Skeletal muscle tissue (tissue), 4 donors: Measurements from ENCODE around the gene RESF1. TPM values are rescaled to one million over a fixed set of nuclear protein-coding genes. Genes with fewer than 3 reads are reported as not detected.

ENCODE experiments used
- H3K27ac ChIP-seq: one replicate; pipeline ENCODE4 v1.7.0; 2013; ENCODE audit warnings: mild to moderate bottlenecking, low read depth, low read length, inconsistent platforms
- H3K27me3 ChIP-seq, 3 donors: one replicate each; pipeline ENCODE4 v1.7.0; 2013; ENCODE audit warnings: low read length in 3 of 3; ENCODE audit not compliant: control insufficient read depth in 3 of 3, insufficient read depth in 3 of 3
- H3K36me3 ChIP-seq, 3 donors: one replicate each; pipeline ENCODE4 v1.7.0; 2013; ENCODE audit warnings: low read length in 3 of 3; ENCODE audit not compliant: control insufficient read depth in 3 of 3, insufficient read depth in 3 of 3
- H3K4me1 ChIP-seq, 3 donors: one replicate each; pipeline ENCODE4 v1.7.0; 2013; ENCODE audit warnings: low read length in 3 of 3, mild to moderate bottlenecking in 3 of 3; ENCODE audit not compliant: control insufficient read depth in 3 of 3, insufficient read depth in 3 of 3
- H3K4me3 ChIP-seq, 3 donors: one replicate each; pipeline ENCODE4 v1.7.0; 2013; ENCODE audit warnings: low read length in 3 of 3
- H3K9ac ChIP-seq, 3 donors: one replicate each; pipeline ENCODE4 v1.7.0; 2013; ENCODE audit warnings: low read length in 3 of 3, mild to moderate bottlenecking in 3 of 3, moderate library complexity in 2 of 3, low read depth in 1 of 3
- H3K9me3 ChIP-seq, 3 donors: one replicate each; pipeline ENCODE4 v1.7.0; 2013; ENCODE audit warnings: low read length in 3 of 3; ENCODE audit not compliant: control insufficient read depth in 3 of 3
- total RNA-seq: library from RNA; depleted of rRNA; stranded (reverse); fragments of >200 nt; gene quantifications from one replicate; pipeline ENCODE4 v1.2.3, GENCODE V29; 2014
- donor health status: Osteomylitis.

RESF1 gene
- total RNA-seq, 1 donor from 2014 or later: 19.3 TPM

DNA sequence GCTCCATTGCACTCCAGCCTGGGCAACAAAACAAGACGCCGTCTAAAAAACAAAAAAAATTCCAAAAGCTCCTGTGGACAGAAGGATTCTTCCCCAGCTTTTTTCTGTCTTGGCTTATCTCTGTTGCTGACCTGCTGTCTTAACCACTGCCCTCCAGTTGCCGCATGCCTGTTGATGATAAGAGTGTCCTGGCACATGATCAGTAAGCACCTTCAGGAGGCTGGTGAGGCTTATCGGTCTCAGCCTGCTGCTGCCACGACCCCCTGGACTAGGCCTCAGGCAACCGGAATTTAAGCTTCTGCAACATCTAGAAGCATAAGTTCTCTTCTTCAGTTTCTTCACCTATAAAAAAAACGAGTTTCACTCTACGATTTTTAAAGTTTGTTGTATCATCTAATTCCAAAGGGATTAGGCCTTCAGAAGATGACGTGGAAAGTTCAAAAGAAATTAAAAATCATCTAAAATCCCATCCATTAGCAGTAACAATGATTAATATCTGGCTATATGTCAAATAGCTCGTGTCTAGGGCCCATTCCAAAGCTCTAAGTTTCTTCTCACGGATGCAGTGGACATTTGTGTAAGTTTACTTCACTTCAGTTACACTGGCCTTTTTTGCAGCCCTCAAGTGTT is 46.4 kb downstream of the RESF1 start:
- Histone ChIP-seq H3K27me3 (no peaks in the 10 kb centered on the region), H3K9ac (no peak overlapping the region), H3K36me3 (peaks cover 2 to 5% (median 2%) of the 10 kb centered on the region in 3 donors), H3K27ac (no peak overlapping the region), H3K9me3 (no peaks in the 10 kb centered on the region), H3K4me1 (no peaks in the 10 kb centered on the region), H3K4me3 (no peak overlapping the region)

Other genes with a start within 250 kb of the RESF1 start
- gene AMN1, start 230.4 kb upstream of the RESF1 start, total RNA-seq: 11.5 TPM
- 7.8 TPM for gene BICD1, start 147.4 kb downstream of the RESF1 start, total RNA-seq